Esophagus mucosa (tissue), 1 donor: ENCODE data around the gene HOXA6. TPM values are rescaled to one million over a fixed set of nuclear protein-coding genes. Genes with fewer than 3 reads are reported as not detected.

Experiments
- ATAC-seq: fragments of 200-7000 bp; cut with Tn5 transposase; one replicate; pipeline ENCODE4 v1.9.1; 2020
- total RNA-seq: library from RNA; stranded (reverse); gene quantifications from one replicate; pipeline ENCODE4 v1.2.4, GENCODE V29; 2023
- donor health status: DM: yes; HTN: yes; CAD: no.

Gene HOXA6
- total RNA-seq, 1 donor from 2014 or later, result 1.7 TPM

DNA sequence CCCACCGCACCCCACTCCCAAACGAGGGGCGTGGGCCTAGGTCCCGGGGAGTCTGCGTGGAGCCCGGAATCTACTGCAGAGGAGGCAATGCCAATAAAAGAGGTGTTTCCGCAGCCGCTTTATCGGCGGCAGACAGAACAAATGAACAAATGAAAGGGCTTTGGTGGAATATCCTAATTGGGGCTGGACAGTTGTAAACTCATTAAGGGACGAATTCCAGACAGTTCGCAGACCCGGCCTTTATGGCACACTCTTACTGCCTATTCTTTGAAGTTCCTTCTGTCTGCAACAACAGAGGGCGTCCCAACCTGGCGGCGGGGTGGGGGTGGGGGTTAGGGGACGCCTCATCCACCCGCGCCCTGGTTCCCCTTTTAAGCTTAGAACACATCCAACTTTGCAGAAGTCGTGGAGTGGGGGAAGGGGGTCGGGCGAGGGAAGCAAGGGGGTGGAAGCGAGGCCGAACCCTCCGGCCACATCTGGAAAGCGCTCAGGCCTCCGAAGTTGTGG is 13.7 kb upstream of the HOXA6 start:
- ATAC-seq, result no peak

DNA sequence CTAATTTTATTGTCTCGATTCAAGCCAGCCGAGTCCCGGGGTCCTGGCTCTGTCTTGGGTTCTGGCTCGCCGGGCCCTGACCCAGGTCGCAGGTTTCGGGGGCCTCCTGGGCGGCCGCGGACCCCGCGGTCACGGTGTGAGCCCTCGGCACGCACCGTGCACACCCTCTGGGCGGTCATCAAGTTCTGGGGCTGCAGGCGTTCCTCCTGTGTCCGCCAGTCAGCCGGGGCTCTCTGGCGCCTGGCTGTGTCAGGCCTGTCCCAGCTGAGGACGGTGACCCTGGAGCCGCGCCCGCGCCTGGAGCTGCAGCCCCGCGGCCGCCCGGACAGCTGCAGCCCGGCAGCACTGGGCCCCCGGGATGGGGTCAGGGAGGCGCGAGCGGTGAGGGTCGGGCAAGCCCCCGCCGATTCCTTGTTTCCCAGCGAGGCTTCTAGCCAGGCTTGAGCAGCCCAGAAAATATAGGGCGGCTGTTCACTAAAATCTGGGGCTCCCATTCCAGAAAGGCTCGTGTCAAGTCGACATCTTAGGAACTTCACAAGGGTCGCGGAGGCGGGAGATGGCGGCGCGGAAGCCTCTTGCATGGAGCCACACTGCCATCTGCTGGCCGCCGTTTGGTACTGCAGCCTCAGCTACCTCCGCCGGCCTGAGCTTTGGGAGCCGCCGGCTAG is 13.1 kb upstream of the HOXA6 start:
- peak; percentile 82 for ATAC-seq

DNA sequence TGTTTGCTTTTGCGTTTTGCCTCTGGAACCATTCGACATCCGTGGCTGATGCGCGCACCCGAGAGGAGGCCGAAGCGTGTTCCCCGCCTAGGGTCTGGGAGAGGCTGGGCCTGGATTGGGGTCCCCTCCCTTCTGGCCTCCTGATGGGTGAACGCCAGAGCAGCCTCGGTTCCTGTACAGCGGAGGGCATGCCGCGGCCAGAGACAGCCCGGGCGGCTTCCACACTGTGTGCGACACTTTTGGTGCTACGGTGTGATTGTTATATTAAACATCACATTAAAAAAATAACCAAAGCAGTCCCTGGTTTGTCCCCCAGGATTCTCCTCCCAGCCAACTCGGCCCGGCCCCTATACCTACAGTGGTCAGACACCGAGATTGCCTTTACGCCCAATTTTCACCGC is 12.6 kb upstream of the HOXA6 start:
- ATAC-seq, result no peak

DNA sequence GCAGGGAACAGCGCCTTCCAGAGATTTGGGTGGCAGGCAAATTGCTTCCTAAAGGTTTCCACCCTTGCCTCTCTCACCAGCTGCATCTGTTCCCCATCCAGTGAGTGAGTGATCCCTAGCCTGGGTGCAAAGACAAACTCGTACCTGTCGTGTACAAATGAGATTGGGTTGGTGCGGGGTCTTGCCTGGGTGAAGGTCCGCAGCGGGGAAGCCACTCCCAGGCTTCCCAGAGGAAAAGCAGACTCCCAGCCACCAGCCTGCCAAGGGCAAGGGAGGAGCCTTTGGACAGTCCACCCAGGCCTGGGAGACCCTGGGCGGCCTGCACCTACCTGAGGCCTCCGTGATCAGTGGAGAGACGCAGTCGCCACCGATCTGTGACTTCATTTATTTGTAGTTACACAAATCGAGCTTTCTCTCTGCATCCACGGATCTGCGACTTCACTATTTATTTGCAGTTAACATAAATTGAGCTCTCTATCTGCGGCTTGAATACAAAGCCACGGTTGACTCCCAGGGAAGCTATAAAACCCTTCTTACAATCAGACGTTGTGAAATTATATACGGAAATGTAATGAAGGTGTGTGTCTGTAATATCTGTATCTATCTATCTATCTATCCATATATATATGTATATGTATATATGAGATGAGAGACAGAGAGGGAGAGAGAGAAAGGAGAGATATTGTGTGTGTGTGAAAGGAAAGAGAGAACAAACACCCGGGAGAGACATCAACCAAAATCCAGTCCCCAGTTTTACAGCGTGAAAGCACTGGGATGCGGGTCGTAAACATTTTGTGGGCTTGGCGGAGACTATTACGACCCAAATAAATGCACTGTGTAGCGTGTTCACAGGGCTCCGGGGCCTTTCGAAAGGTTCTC is 11.9 kb upstream of the HOXA6 start:
- ATAC-seq, result no peak

DNA sequence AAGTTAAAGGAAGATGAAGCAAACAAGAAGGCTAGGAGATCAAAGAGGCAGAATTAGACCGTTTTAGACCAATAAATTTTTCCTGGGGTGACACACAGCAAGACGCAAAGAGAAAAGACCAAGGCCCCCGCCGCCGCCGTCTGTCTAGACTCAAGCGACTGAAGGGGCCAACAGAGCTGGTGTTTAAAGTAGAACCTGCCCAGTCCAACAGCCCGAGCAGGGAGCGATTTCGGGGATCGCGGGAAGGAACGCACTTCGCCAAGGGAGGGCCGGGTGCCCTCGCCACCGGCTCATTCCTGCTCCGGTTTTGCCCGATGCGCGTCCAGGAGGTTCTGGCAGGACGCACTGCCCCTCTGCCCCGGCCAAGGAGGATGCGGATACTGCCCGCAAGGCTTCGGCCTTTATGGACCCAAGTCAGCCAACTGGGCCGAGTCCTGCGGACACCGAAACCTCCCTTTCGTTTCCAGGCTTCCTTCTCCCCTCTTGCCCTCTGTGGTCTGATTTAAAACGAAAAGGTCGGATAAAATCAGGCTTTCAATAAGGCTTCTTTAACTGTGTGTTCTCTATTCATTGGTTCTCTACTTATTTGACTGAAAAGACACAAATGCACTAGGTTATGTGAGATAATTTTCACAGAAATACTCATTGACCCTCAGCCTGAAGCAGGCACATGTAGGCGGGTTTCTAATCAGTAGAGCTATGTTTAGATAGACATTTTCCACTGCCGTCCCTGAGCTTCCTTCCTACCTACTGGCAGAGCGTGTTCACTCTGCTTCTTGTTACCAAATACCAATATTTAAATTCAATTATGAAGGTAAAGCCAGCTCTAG is 11.1 kb upstream of the HOXA6 start:
- no peak for ATAC-seq

DNA sequence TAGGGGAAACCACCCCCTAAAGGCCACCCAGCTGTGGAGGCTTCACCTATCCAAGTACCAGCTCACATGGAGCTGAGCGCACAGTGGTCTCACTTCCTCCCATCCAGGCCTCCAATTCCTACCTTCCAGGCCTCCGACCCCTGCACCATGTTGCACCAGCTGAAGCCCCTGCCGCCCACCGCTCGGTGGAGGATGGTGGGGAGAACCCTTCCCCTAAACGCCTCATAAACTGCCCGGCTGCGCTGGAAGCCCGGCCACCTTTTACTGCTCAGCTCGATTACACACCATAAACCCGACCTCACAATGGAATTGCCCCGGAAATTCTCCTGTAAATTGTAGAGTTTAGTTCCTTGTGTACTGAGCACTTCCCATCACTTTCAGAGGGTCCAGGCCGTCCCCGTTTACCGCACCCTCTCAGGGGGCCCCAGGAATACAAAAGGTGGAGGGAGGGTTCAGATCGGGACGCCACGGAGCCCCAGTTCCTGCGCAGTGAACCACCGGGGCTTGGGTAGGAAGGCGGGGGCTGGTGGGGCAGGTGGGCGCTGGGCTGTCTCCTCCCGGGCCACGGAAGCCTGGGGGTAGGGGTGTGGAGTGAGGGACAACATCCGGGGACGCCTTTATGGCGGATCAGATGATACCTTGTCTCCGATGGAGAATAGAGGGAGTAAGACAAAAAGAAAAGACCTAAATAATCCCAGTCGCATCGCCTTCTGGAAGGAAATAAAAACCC is 10.3 kb upstream of the HOXA6 start:
- no peak for ATAC-seq

DNA sequence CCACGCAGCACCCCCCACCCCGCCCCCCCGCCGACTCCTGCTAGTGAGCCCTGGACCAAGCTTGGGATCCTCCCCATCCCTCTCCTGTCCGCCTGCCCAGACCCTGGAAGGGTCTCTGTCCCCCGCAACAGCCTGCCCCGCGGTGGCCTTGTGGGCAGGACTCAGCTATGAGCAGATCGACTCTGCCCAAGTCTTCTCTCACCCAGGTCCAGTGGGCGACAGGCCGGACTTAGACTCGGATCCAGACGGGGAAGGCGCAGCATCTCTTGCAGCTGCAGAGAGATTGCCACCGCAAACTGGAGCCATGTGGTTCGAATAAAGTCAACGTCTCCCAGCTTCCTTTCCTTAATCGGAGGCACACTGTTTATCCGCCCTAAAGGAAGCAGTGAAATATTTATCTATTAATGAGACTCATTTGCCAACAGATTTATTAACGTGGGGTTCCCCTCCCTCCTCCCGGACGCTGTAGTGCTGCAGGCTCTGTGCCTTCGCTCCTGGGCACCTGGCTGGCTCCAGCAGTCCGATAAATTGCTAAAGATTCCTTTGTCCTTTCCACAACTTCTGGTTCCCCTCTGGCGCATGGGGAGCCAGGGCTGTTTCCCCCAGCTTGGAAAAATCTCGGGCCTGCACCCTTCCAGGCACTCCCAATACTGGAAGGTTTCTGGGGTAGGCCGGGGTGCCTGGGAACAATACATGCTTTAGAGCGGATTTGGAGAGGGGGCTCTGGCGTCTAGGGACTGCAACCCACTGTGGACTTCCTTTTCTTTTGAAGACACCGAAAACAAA is 9.5 kb upstream of the HOXA6 start:
- no peak for ATAC-seq

DNA sequence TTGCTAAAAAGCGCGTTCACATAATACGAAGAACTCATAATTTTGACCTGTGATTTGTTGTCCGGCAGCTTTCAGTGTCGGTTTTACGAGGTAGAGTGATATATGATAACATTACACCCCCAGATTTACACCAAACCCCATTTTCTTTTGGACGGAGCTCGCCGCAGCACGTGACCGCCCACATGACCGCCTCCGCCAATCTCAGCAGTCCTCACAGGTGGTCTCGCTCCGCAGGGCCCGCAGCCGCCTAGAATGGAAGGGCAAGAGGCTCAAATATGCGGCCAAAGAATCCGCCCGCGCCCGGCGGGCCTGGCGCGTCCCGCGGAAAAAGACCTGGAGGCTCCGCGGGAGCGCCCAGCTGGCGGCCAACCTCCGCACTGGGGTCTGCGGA is 8.9 kb upstream of the HOXA6 start, which contains the start of gene HOXA7:
Gene HOXA7 (minus strand): TSS at position 168 of the 391 bp plus-strand sequence. CDS start 130 bp downstream, at position 38.
- peak; percentile 42 for ATAC-seq

DNA sequence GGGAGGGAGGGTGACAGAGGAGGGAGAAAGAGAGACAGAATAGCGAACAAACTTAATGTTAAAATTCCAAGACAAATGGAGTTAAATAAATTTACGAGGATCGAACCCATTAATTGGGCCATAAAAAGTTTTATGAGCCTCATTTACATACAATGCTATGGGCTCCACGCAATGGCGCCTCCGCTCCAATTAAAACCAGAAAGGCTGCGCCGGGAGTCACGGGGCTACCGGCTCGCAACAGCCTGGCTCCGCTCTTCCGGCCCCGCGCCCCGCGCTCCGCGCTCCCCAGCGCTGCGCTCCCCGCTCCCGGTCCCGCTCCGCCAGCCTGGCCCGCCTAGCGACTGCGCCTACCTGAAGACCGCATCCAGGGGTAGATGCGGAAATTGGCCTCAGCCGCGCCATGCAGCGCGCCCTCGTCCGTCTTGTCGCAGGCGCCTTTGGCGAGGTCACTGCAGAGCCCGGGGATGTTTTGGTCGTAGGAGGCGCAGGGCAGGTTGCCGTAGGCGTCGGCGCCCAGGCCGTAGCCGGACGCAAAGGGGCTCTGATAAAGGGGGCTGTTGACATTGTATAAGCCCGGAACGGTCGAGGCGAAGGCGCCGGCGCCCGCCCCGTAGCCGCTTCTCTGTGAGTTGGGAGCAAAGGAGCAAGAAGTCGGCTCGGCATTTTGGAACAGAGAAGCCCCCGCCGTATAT is 8.4 kb upstream of the HOXA6 start:
- ATAC-seq, result peak; percentile 47

DNA sequence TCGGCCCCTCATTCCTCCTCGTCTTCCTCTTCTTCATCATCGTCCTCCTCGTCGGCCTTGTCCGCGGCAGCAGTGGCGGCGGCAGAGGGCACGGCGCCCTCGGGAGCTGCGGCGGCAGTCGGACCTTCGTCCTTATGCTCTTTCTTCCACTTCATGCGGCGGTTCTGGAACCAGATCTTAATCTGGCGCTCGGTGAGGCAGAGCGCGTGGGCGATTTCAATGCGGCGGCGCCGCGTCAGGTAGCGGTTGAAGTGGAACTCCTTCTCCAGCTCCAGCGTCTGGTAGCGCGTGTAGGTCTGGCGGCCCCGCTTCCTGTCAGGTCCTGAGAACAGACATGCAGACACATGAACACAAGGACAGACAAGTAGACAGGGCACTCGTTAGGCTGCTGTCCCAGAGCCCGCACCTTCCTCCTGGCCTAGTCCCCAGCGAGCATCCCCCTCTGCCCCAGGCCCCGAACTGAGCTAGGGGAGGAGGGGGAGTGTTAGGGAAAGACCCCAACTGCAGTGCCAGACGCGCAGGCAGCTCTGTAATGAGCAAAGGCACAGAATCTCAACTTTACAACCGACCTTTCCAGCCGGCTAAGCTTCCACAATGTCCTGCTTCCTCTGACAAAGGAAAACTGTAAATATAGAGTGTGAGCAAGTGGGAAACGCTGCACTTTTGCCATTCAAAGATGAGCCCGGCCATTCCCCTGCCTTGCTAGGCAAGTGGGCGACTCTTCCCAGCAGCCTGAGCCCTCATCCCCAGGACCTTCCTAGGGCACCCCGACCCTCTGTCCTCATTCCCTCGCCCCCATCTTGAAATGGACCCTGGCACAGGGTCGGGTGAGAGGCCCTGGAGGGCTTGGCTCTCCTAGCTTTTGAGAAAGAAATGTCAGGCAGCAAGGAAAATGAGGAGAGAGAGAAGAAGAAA is 7.6 kb upstream of the HOXA6 start:
- ATAC-seq, result peak; percentile 21

DNA sequence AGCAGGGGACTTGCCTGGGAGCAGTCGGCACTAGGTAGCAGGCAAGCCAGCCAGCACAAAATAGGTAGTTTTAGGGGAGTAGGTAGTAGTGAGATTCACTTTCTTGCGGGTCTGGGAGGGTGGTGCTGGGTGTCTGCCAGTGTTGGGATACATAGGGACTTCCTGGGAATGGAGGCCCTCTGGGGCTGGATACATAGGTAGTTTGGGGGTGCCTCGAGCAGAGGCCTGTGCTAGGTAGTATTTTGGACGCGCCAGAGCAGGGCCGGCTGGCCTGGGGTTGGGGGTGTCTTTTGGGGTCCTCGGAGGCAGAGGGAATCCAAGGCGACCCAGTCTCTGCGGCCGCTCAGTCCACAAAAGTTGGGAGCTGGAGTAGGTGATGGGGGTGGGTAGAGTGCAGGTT is 6.8 kb upstream of the HOXA6 start:
- ATAC-seq, result no peak

DNA sequence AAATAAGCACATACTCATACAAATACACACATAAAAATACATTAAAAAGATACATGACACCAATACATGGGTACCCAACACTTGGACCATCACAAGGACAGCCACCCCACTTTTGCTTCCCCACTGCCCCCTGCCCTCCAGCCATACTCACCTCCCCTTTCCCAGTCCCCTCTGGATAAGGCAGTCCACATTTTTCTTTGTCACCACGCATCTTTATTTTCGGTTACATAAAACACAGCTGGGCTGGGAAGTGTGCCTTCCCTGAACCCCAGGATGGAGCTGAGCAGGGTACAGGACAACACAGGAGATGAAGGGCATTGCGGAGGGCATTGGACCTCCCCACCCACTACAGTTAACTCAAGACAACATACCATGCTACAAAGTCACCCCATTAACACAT is 6.0 kb upstream of the HOXA6 start:
- ATAC-seq, result no peak

DNA sequence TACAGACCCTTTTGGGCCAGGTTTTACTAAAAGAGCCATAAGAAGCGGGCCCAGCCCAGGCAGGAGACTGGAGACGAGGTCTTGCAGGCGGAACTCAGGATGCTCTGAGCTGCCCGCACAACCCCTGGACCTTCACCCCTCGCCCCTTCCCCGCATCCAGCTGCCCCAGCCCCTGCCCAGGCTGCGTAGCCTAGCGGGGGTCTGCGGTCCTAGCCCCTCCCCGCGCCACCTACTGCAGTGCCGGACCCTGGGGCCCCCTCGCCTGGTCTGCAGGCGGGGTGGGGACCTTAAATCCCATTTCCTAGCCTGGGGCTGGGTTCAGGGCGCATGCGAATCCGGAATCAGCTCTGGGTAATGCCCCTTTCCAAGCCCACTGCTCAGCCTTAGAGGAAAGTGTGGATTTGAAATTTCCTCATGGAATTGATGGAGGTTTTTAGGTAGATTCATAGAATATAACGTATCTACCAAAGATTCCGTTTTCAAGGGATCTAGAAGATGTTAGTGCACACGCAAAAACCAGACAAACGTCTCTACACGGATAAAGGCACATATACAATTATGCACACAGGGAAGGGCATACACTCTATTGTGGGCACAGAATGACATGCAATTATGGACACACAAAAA is 5.4 kb upstream of the HOXA6 start:
- no peak for ATAC-seq

DNA sequence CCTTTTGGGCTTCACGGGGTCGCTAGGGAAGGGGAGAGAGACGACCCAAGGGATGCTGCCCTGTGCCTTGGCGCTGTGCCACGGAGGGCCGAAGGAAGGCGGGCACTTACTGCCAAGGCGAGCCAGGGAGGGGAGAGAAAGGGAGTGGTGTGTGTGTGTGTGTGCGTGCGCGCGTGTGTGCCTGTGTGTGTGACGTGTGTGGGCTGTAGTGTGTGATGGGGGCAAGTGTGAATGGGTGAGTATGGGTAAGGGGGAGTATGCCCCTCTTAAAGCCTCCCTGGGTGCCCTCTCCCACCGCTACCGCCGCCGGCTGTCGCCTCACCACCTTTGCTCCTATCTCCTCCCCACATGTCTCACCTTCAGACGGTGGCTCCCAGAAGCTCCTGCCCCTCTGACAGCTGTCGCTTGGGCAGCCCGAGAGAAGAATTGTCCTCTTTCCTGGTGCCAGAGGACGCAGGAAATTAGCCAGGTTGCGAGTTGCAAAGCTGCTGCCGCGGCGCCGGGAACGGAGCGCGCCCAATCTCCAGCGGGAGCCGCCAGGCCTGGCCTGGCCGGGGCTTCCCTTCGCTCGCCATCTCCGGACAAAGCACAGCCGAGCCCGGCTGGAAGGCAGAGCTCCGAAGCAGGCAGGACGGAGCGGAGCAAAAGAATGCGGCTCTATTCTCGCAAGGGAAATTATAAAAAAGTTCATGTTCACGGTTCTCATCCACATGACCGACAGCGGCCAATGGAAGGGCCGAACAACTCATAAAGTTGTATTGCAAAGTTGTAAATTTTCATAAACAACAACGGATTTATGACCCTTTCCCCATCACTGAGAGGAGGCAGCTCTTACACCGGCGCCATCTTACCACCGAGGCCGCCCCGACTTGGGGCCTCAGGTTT is 4.6 kb upstream of the HOXA6 start, which contains the start of gene HOXA3:
Gene HOXA3 (minus strand): TSS at position 653 of the 885 bp plus-strand sequence. CDS start 41,943 bp downstream, outside the sequence.
- no peak for ATAC-seq

DNA sequence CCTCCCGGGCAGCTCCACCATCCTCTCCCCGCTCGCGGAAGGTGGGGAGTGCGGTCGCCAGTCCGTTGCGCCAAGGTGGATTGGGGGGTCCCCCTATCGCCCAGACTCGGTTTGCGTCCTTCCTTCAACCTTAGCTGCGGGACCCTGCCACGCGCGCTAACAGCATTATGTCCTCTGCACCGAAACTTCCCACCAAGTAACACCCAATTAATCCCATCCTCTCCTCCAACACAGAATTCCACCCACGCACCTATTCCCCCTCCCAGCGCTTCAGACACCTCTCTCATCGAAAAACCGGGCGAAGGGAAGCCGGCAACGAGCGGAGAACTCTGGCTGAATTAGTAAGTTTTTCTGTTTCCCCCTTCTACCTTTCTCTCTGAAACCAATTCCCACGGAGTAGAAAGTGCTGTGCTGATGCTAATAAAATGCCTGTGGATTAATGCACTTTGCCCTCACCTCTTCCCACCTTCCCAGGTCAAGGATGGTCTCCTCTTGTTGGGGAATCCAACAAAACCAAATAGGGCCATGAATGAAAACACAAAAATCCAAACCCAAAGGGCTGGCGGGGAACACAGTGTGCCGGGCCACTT is 3.9 kb upstream of the HOXA6 start:
- no peak for ATAC-seq

DNA sequence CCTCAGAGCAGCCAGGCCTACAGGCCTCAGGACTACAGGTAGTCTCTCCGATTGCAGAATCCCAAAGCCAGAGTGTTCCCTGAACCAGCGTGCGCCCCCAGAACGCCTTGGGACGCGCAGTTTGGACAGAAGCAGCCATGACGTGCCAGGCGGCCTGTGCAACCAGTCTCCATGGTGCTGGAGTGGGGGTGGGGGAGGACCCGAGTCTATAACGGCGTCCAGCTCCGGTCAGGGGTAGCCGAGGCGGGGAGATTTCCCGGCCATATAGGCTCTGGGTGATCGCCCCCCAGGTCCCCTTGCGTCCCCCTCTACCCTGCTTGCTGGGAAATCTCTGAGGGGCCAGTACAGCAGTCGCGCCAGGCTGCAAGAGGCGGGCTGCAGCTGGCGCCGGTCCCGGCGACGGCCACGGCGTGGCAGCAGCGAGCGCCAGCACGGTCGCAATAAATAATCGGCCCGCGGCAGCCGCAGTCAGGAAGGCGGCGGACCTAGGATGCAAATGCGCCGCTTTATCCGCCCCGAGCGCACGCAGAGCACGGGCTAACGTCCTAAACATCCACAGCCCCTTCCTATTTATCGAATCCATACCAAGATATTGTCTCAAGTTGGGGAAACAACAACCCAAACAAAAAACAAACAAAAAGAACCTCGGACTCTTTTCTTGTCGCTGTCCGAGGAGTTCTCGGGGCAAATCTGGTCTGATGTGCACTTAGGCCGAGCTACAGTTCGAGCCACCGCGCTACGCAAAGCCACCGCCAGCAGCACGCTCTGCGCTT is 3.2 kb upstream of the HOXA6 start:
- peak; percentile 62 for ATAC-seq
